Glomerular visceral epithelial cell (primary cell): ENCODE data around the gene RAB8A.
A peak's percentile ranks its signal among the peaks of the same experiment; 100 is the strongest.
"Not testable (repeated sequence)": the region's sequence is repeated elsewhere in the genome, so short reads cannot be mapped to it uniquely, and the experiment has no call there.

Experiments
- DNase-seq: peaks from one replicate; pipeline ENCODE4 v3.0.0-alpha.2; 2016; ENCODE audit errors: extremely low spot score

Gene RAB8A

DNA sequence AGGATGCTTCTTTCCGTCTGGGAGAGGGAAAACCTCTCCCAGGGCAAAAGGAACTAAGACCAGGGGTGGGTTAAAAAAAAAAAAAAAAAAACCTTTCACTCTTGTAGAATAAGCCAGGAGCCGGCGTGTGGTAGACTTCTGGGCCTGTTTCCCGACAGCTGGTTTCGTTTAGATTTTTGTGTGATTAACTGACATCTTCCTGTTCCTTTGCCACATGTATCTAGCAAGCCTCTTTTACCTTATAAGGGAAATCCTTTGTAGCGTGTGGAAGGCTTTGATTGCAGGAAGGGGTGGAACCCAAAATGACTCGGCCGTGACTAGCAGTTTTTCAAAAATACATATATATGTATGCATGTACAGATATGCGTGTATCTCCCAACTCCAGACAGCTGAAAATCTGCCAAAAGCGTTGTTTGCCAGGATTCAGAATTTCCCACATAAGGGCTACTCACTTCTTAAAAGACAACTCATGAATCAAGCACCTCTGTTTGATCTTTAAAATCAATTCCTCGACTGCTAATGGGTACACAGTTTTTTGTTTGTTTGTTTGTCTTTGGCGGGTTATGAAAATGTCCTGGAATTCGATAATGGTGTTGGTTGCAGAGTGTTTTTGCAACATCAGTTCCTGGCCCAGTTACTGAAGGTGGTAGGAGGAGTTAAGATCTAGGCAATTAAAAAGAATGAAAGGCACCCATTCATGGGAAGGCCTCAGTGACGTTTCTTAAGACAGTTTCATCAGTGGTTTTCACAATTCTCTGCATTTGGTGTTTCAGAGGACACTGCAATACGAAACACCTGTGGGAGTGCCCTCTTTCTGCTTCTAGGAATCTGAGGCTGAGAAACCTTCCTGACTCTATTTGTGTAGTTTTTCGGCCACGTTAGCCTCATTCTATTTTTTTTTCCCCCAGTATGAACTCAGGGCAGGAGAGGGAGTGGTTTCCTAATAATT lies 32.7 kb upstream of the RAB8A start:
- peak; percentile 90 for DNase-seq

DNA sequence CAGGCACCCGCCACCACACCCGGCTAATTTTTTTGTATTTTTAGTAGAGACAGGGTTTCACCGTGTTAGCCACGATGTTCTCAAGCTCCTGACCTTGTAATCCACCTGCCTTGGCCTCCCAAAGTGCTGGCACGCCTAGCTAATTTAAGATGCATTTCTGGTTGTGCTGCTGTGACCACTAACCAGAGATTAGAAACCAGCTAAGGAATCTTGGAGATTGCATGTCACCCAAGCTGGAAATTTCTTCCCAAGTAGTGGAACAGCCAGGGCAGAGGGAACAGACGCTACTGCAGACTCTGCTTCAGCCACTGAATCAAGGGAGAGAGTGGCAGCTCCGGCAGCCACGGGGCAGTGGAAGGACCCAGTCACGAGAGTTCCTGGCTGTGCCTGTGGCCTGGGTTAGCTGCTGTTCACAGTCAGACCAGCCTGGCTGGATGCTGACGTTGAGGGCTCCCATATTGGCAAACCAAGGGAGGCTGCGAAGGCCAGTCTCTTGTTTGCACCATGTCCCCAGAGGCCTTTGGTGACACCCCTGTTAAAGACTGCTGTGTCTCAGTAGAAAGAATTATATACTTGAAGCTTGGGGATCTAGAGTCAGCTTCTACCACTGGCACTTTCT lies 27.5 kb upstream of the RAB8A start:
- DNase-seq = no peak

DNA sequence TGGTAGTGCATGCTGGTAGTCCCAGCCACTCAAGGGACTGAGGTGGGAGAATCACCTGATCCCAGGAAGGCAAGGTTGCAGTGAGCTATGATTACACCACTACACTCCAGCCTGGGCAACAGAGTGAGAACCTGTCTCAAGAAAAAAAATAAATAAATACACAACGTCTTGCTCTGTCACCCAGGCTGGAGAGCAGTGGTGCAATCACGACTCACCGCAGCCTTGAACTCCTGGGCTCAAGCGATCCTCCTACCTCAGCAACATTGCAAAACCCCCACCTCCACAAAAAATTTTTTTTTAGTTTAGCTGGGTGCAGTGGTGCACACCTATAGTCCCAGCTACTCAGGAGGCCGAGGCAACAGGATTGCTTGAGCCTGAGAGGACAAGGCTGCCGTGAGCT lies 26.6 kb upstream of the RAB8A start:
- peak; percentile 45 for DNase-seq

DNA sequence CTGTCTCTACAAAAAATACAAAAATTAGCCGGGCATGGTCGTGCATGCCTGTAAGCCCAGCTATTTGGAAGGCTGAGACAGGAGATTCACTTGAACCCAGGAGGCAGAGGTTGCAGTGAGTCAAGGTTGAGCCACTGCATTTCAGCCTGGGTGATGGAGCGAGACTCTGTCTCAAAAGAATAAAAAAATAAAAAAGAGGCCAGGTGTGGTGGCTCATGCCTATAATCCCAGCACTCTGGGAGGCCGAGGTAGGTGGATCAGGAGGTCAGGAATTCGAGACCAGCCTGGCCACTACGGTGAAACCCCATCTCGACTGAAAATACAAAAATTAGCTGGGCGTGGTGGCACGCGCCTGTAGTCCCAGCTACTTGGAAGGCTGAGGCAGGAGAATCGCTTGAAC lies 24.3 kb upstream of the RAB8A start:
- not testable (repeated sequence) for DNase-seq

DNA sequence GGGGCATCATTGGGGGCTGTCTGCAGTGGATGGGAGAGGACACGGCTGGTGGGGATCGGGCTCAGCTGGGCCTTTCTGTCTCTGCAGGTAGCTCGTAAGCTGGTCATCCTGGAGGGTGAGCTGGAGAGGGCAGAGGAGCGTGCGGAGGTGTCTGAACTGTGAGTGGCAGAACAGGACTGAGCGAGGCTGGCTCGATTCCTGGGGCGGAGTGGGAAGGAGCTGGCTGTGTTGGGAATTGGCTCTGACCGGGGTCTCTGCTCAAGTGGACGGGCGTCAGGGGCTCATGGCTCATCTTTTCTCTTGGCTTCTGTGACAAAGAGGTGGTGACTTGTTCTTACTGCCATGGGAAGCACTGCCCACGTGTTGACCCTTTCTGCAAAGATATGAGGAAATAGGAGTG lies 23.7 kb upstream of the RAB8A start:
- DNase-seq = no peak

DNA sequence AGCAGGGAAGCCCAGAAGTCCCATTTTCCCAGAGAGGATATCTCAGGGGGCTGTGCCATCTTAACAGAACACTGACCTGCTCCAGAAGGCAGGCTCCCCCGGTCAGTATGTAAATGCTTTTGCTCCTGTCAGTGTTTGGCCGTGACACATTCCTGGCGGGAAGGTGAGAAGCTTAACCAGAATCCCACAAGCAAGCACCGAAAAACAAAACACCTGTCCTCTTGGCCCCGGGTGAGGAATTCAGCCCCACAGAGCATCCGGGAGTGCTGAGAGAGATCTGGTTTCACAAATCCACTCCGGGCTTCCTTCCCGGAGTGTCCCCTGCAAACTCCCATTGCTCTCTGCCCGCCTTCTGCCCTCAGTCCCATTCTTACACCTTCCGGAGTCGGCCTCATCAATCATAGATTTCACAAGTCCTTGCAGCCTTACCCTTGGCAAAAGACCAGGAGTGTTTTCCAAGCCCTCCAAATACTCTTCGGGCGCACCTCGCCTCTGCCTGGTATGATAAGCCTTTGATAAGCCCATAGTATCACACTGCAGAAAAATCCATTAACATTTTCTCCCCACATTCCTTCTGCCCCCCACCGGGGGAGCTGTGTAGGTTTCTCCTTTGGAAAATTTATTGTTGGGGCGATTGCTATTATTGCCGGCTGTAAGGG lies 23.2 kb upstream of the RAB8A start:
- no peak for DNase-seq

DNA sequence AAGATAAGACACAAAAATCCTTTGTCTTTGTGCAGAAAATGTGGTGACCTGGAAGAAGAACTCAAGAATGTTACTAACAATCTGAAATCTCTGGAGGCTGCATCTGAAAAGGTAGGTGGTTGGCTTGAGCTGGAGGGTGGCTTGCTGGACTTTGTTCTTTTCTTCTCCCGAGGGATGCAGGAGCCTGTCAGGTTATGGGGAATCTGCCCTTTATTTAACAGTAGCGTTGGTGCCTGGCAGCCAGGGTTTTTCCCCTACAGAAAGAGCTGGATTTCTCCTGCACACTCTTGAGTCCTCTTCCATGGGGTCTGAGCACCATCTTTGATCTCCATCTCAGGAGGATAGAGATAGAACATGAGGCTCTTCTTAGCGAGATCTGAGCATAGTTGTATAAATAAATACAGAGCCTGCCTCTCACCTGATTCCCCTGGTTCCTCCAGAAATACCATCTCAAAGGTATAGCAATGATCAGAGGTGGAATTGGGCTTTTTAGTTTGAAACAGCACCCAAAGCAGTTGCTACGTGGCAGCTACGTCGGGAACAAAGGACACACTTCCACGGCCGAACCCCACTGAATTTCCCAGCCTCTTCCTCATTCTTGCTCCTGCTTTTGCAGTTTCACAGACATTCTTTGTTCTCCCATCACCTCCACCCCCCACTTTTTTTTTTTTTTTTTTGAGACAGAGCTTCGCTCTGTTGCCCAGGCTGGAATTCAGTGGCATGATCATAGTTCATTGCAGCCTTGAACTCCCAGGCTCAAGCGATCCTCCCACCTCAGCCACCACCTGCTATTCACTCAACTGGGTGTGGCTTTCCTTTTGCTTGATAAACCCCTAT lies 22.5 kb upstream of the RAB8A start:
- no peak for DNase-seq

DNA sequence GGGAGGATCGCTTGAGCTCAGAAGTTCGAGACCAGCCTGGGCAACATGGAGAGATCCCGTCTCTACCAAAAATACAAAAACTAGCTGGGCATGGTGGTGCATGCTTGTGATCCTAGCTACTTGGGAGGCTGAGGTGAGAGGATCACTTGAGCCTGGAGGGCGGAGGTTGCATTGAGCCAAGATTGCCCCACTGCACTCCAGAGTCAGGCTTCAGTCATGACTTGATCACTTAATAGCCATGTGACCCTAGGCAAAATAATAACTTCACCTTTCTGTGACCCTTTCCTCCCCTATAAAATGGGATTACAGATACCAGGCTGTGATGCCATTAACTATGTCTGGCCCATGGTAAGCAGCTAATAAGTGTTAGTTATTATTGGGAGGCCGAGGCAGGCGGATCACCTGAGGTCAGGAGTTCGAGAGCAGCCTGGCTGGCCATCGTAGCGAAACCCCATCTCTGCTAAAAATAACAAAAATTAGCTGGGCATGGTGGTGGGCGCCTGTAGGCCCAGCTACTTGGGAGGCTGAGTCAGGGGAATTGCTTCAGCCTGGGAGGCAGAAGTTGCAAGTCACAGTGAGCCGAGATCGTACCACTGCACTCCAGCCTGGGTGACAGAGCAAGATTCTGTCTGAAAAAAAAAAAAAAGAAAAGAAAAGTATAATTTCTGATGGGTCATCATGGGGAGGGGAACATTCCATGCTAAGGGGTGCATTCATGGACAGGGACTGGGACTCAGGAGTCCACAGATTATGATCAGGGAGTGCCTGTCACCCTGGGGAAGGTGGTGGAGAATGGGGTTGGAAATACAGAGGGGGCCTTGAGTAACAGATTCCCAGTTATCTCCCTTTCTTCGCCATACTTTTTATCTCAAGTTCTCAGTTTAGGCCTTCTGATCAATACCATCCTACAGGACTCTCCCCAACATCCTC lies 19.9 kb upstream of the RAB8A start:
- no peak for DNase-seq

DNA sequence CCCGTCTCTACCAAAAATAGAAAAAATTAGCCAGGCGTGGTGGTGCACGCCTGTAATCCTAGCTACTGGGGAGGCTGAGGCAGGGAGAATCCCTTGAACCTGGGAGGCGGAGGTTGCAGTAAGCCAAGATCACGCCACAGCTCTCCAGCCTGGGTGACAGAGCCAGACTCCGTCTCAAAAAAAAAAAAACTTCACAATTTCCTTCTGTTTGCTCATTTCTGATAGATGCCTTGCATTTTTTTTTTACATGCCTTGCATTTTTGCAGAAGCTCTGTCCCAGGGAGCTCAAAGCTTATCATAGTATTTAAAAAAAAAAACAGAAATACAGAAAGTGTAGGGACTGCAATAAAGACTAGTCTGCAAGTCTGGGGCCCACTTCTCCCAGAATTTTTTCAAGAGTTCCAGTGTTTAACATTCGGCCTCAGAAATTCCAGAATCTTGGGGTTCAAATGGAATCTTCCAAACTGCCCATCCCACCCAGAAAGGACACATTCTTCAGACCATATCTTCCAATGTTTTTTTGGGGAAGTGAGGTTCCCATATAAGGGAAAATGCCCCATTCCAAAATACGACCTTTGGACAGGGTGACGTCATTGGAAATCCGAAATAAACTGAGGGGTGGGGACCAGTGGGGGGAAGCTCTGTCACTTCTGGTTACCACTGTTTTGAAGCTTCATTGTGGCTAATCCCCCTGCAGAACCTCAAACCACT lies 17.2 kb upstream of the RAB8A start:
- DNase-seq = no peak

DNA sequence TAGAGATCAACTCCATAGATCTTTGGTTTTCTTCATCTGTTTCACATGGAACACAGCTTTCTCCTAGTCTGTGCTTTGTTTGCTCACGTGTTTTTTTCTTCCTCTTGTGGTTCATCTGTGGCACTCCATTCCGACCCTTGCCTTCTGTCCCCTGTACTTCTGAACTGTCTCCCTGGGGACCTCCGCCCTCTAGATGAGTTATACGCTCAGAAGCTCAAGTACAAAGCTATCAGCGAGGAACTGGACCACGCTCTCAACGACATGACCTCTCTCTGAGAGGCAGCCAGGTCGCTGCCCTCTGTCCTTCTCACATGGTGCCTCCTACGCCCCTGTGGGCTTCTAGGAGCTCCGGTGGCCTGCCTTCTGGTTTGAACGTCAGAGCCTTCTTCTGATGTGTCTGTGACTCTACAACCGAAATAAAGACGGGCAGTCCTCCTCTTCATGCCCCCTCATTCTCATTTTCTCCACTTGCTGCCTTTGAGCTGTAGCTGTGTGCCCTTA lies 16.6 kb upstream of the RAB8A start:
- no peak for DNase-seq

DNA sequence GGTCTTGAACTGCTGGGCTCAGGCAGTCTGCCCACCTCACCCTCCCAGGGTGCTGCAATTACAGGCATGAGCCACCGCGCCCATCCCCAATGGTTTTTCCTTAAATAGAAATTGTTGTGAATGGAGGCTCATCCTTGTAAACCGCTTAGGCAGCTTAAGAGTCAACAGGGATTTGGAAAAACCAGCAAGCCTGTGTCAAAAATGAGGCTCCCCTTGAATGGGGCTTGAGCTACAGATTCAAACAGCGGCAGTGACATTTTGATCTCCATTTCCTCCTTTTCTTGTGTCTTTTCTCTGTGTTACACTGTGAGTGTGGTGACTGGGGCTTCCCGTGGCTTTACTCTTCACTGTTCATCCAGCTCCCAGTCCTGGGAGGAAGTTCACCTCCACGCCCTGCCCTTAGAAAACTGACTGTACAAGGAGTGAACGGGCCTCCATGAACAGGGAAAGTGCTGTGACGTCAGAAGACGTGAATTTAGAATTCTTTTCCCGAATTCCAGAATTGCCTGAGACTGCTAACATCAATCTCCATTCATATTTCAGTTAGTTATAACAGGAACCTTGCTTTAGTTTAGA lies 15.3 kb upstream of the RAB8A start:
- DNase-seq = no peak

DNA sequence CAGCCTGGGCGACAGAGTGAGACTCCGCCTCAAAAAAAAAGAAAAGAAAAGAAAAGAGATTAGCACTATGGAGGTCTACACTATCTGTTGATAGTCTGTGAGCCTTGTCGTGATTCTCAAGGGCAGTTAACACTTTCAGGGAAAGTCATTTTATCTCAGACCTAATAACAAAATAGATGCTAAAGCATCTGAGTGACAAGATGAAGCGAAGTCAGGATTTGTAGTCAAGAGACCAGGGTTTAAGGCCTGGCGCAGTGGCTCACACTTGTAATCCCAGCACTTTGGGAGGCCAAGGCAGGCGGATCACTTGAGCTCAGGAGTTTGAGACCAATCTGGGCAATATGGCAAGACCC lies 13.3 kb upstream of the RAB8A start:
- no peak for DNase-seq

DNA sequence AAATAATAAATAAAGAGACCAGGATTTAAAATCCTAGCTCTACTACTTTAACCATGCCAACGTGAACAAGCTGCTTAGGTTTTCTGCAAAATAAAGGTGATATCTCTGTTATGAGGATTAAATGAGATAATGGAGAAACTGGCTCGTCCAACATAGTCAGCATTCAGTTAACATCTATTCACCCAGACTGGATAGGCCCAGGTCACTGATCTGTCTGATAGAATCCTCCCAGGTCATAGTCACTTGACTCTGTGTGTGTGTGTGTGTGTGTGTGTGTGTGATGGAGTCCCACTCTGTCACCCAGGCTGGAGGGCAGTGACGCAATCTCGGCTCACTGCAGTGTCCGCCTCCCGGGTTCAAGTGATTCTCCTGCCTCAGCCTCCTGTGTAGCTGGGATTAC lies 12.9 kb upstream of the RAB8A start:
- DNase-seq = no peak

DNA sequence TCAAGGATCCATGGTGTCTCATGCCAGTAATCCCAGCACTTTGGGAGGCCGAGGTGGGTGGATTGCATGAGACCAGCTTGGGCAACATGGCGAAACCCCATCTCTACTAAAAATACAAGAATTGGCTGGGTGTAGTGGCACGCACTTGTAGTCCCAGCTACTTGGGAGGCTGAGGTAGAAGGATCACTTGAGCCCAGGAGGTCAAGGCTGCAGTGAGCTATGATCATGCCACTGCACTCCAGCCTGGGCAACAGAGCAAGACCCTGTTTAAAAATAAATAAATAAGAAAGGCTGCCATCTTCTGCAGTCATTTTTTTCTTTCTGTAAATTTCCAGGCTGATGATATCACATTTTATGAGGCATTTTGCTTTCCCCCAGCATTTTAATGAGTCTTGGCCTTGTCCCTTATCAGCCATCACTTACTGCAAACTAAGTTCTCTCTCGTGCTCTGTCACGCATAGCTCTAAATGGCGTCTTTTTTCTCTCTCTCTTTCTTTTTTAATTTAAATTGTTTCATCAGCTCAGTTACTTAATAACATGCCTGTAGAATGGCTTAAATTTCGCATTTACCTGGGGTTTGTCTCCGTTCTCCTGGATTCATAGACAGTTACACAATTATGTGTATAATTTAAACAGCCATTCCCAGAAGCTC lies 12.2 kb upstream of the RAB8A start:
- not testable (repeated sequence) for DNase-seq

DNA sequence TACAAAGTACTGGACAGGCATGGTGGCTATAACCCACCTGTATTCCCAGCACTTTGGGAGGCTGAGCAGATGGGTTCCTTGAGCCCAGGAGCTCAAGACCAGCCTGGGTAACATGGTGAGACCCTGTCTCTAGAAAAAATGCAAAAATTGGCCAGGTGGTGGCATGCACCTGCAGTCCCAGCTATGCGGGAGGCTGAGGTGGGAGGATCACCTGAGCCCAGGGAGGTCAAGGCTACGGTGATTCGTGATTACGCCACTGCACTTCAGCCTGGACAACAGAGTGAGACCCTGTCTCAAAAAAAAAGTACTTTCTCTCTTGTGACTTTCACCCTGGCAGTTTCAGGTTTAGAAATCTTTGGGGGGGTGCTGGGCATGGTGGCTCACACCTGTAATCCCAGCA lies 11.2 kb upstream of the RAB8A start:
- DNase-seq = no peak

DNA sequence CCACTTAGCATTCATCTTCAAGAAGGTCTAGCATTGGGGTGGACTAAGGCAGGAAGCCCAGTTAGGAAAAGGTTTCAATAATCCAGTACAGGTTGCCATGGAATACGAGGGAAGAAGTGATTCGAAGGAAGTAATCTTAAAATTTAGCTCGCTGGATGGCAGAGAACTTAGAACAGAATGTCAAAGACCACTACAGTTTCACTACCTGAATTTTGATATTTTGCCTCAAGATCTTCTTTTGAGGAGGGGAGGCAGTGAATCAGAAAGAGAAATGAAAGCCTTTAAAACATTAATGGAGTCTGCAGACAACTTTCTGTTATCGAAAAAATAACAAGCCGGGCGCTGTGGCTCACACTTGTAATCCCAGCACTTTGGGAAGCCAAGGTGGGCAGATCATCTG lies 7.0 kb upstream of the RAB8A start:
- no peak for DNase-seq

DNA sequence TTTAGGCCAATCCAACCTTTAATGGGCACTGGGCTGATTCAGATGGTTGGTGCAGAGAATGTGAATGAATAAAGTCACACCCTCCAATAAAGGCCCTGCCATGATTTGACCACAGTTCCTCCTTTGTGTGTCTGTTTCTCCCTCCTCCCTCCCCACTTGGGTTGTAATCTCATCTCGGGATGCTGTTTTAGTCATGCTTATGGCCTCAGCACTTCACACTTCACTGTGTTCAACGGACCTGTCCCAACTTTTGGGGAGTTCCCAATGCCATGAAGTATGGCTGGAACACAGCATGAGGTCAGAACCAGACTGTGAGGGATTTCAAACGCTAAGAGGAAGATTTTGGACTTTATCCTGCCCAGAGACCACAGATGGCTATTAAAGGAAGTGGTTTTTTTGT lies 5.6 kb upstream of the RAB8A start:
- peak; percentile 82 for DNase-seq

DNA sequence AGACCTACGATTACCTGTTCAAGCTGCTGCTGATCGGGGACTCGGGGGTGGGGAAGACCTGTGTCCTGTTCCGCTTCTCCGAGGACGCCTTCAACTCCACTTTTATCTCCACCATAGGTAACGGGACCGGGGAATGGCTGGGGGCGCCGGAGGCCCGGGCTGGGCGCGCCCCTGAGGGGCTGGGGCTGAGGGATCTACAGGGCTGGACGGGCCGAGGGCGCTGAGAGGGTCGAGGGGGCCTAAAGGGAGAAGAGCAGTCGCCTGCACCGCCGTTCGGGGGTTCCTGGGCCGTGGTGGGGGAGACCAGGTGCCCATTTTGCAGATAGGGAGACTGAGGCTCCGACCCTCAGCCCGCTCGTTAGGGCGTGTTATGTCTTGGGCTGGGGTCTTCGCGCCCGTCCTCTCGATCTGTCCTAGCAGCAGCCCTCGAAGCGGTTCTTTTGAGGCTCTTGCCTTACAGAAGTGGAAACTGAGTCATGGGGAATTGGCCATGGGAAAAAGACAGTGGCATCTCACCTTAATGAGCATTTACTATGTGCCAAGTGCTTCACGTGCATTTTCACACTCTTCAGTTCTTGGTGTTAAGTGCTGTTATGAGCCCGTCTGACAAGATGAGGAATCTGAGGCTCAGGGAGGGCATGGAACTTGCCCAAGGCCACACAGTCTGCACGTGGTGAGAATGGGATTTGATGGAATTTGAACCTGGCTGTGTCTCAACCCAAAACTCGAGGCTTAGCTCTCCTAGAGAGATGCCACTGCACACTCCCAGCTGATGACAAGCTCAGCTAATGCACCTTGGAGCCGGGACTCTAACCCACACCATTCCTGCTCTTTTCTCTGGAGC lies 442 bp downstream of the RAB8A start:
- DNase-seq = no peak
